Breast epithelium (tissue), 3 donors: ENCODE results near the gene NOS2.

Experiments used
- POLR2A ChIP-seq: fragments of 450-650 bp; IDR thresholded peaks from one replicate; pipeline ENCODE4 v1.6.1; 2016; ENCODE audit warnings: antibody characterized with exemption, mild to moderate bottlenecking, moderate library complexity
- POLR2AphosphoS5 ChIP-seq, 3 donors: sonication (generic); formaldehyde crosslinking; IDR thresholded peaks; one replicate each; pipeline ENCODE4 v1.6.1; 2017; ENCODE audit warnings: antibody characterized with exemption in 3 of 3
- TF ChIP-seq, protein P1 (sequence below), 3 donors: fragments of 450-650 bp; IDR thresholded peaks; one replicate each; pipeline ENCODE4 v1.5.1; 2016 to 2017; ENCODE audit warnings: antibody characterized with exemption in 3 of 3, mild to moderate bottlenecking in 3 of 3, moderate library complexity in 3 of 3

GRCh38 chr17:27836651-27837050 is 36.3 kb upstream of the NOS2 start:
- TF ChIP-seq POLR2AphosphoS5 (IDR thresholded peaks at IDR 0.05) = no peak
- TF ChIP-seq, protein P1, sequence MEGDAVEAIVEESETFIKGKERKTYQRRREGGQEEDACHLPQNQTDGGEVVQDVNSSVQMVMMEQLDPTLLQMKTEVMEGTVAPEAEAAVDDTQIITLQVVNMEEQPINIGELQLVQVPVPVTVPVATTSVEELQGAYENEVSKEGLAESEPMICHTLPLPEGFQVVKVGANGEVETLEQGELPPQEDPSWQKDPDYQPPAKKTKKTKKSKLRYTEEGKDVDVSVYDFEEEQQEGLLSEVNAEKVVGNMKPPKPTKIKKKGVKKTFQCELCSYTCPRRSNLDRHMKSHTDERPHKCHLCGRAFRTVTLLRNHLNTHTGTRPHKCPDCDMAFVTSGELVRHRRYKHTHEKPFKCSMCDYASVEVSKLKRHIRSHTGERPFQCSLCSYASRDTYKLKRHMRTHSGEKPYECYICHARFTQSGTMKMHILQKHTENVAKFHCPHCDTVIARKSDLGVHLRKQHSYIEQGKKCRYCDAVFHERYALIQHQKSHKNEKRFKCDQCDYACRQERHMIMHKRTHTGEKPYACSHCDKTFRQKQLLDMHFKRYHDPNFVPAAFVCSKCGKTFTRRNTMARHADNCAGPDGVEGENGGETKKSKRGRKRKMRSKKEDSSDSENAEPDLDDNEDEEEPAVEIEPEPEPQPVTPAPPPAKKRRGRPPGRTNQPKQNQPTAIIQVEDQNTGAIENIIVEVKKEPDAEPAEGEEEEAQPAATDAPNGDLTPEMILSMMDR (IDR thresholded peaks at IDR 0.05) = no peak
- no peak for TF ChIP-seq POLR2A
